Neural cell (in vitro differentiated cells): ENCODE measurements around the gene ATP8B4. TPM values are rescaled to one million over a fixed set of nuclear protein-coding genes. Genes with fewer than 3 reads are reported as not detected.

Experiments used
- H2AFZ ChIP-seq: fragments of 200-600, 300-800 bp; sonication (generic), shearing (Covaris generic); 2 replicates; pipeline ENCODE4 v1.6.0; 2014; ENCODE audit warnings: low read depth, mild to moderate bottlenecking, antibody characterized with exemption, low read length, moderate library complexity
- H3F3A ChIP-seq: fragments of 200-600 bp; shearing (Covaris generic); 2 replicates; pipeline ENCODE4 v1.6.1; 2016; ENCODE audit warnings: mild to moderate bottlenecking, moderate library complexity, mixed read lengths, antibody characterized with exemption, low read length; ENCODE audit not compliant: insufficient read depth, poor library complexity, severe bottlenecking
- H3K27ac ChIP-seq: fragments of 200-600, 300-800 bp; sonication (generic), shearing (Covaris generic); 2 replicates; pipeline ENCODE4 v1.5.1; 2014; ENCODE audit warnings: mild to moderate bottlenecking, low read length, moderate library complexity
- H3K27me3 ChIP-seq: fragments of 300-800, 200-600 bp; sonication (generic), shearing (Covaris generic); 2 replicates; pipeline ENCODE4 v1.6.0; 2014; ENCODE audit warnings: mild to moderate bottlenecking, low read depth, low read length, moderate library complexity; ENCODE audit not compliant: insufficient read depth
- H3K36me3 ChIP-seq: fragments of 300-800, 200-600 bp; sonication (generic), shearing (Covaris generic); 2 replicates; pipeline ENCODE4 v1.5.1; 2014; ENCODE audit warnings: mild to moderate bottlenecking, antibody characterized with exemption, low read length, moderate library complexity; ENCODE audit not compliant: insufficient read depth
- H3K4me2 ChIP-seq: fragments of 300-800, 200-600 bp; sonication (generic), shearing (Covaris generic); 2 replicates; pipeline ENCODE4 v1.6.0; 2014; ENCODE audit warnings: mild to moderate bottlenecking, low read length
- H3K4me3 ChIP-seq: fragments of 300-800, 200-600 bp; sonication (generic), shearing (Covaris generic); 2 replicates; pipeline ENCODE4 v1.5.1; 2014; ENCODE audit warnings: mild to moderate bottlenecking, low read length, moderate library complexity
- H3K79me2 ChIP-seq: fragments of 200-600 bp; shearing (Covaris generic); replicated peaks from 2 replicates; pipeline ENCODE4 v1.6.0; 2014; ENCODE audit warnings: mild to moderate bottlenecking, low read length, moderate library complexity; ENCODE audit not compliant: insufficient read depth
- H3K9ac ChIP-seq: fragments of 300-800, 200-600 bp; sonication (generic), shearing (Covaris generic); 2 replicates; pipeline ENCODE4 v1.6.1; 2016; ENCODE audit warnings: mild to moderate bottlenecking, low read length, mixed read lengths
- H3K9me2 ChIP-seq: fragments of 200-600 bp; shearing (Covaris generic); 2 replicates; pipeline ENCODE4 v1.6.1; 2016; ENCODE audit warnings: mild to moderate bottlenecking, low read length, mixed read lengths; ENCODE audit not compliant: insufficient read depth
- H3K9me3 ChIP-seq: fragments of 200-600, 300-800 bp; sonication (generic), shearing (Covaris generic); 2 replicates; pipeline ENCODE4 v1.6.1; 2016; ENCODE audit warnings: mild to moderate bottlenecking, mixed run types, low read length, moderate library complexity, mixed read lengths
- H4K20me1 ChIP-seq: fragments of 200-600 bp; shearing (Covaris generic); 2 replicates; pipeline ENCODE4 v1.6.1; 2016; ENCODE audit warnings: mild to moderate bottlenecking, mixed run types; ENCODE audit not compliant: insufficient read depth
- CTCF ChIP-seq: fragments of 450-650 bp; IDR thresholded peaks from 2 replicates; pipeline ENCODE4 v1.5.1; 2014; ENCODE audit warnings: antibody characterized with exemption, mild to moderate bottlenecking, moderate library complexity; ENCODE audit not compliant: poor library complexity, severe bottlenecking
- EP300 ChIP-seq: fragments of 450-650 bp; conservative IDR thresholded peaks from 2 replicates; pipeline ENCODE4 v1.6.1; 2014; ENCODE audit warnings: antibody characterized with exemption, mild to moderate bottlenecking, moderate library complexity; ENCODE audit not compliant: poor library complexity, severe bottlenecking
- EZH2 ChIP-seq: fragments of 200-600, 300-800 bp; shearing (Covaris generic), sonication (generic); IDR thresholded peaks from 2 replicates; pipeline ENCODE4 v1.6.1; 2014; ENCODE audit warnings: antibody characterized with exemption, low read length, borderline replicate concordance, mild to moderate bottlenecking; ENCODE audit not compliant: insufficient read depth, poor library complexity, severe bottlenecking
- MXI1 ChIP-seq: fragments of 450-650 bp; conservative IDR thresholded peaks from 2 replicates; pipeline ENCODE4 v1.6.1; 2014; ENCODE audit warnings: antibody characterized with exemption, mild to moderate bottlenecking; ENCODE audit not compliant: poor library complexity, severe bottlenecking
- POLR2AphosphoS5 ChIP-seq: IDR thresholded peaks from 2 replicates; pipeline ENCODE4 v1.6.1; 2012
- RAD21 ChIP-seq: fragments of 450-650 bp; conservative IDR thresholded peaks from 2 replicates; pipeline ENCODE4 v1.6.1; 2014; ENCODE audit warnings: antibody characterized with exemption, mild to moderate bottlenecking, moderate library complexity
- REST ChIP-seq: IDR thresholded peaks from 2 replicates; pipeline ENCODE4 v1.6.1; 2012; ENCODE audit warnings: borderline replicate concordance
- SMC3 ChIP-seq: fragments of 450-650 bp; conservative IDR thresholded peaks from 2 replicates; pipeline ENCODE4 v1.6.1; 2014; ENCODE audit warnings: antibody characterized with exemption, mild to moderate bottlenecking, moderate library complexity; ENCODE audit not compliant: poor library complexity
- TAF1 ChIP-seq: IDR thresholded peaks from 2 replicates; pipeline ENCODE4 v1.6.1; 2012; ENCODE audit warnings: low read depth
- polyA plus RNA-seq: library from polyadenylated mRNA; depleted of rRNA; stranded (reverse); fragments of >200 nt; gene quantifications from 2 replicates; pipeline ENCODE4 v1.2.3, GENCODE V29; 2014

ATP8B4 gene
- polyA plus RNA-seq, 1 donor from 2014 or later = 2.9 TPM

- no peaks in the 10 kb centered on the region for H3K9me3 ChIP-seq
- no peaks in the 10 kb centered on the region for H3K27me3 ChIP-seq
- no peaks in the 10 kb centered on the region for H3K9me2 ChIP-seq
- no peak overlapping the region for H3K4me3 ChIP-seq
- H2AFZ ChIP-seq = no peak overlapping the region
- no peak overlapping the region for H3K27ac ChIP-seq
- H3K36me3 ChIP-seq = no peaks in the 10 kb centered on the region
- H4K20me1 ChIP-seq = no peaks in the 10 kb centered on the region
- no peaks in the 10 kb centered on the region for H3K79me2 ChIP-seq
- TF ChIP-seq EP300 (no peak), MXI1 (no peak), TAF1 (no peak), POLR2AphosphoS5 (no peak), EZH2 (no peak), RAD21 (no peak), CTCF (no peak), REST (no peak), SMC3 (no peak)
- no peak overlapping the region for H3K9ac ChIP-seq
- H3F3A ChIP-seq = no peaks in the 10 kb centered on the region
- H3K4me2 ChIP-seq = no peak overlapping the region
Measured at GRCh38 chr15:50113992-50114780, 4.8 kb downstream of the ATP8B4 start.

- Histone ChIP-seq H3K27me3 (no peaks in the 10 kb centered on the region), H3K27ac (no peak overlapping the region), H2AFZ (no peak overlapping the region), H3K4me2 (no peak overlapping the region), H3K36me3 (no peaks in the 10 kb centered on the region), H3K9me2 (no peaks in the 10 kb centered on the region), H3K9ac (no peak overlapping the region), H3F3A (no peaks in the 10 kb centered on the region), H3K4me3 (no peak overlapping the region), H3K9me3 (no peaks in the 10 kb centered on the region), H3K79me2 (no peaks in the 10 kb centered on the region), H4K20me1 (no peaks in the 10 kb centered on the region)
- TF ChIP-seq EZH2 (no peak), REST (no peak), SMC3 (no peak), POLR2AphosphoS5 (no peak), TAF1 (no peak), EP300 (no peak), MXI1 (no peak), RAD21 (no peak), CTCF (no peak)
Measured at GRCh38 chr15:50113187-50113505, 5.9 kb downstream of the ATP8B4 start.
